SK-N-MC (cell line): ENCODE data around the gene ZNF544.

Source experiments
- EZH2 ChIP-seq: fragments of 200-600 bp; sonication (generic); IDR thresholded peaks from one replicate; pipeline ENCODE4 v1.6.1; 2017; ENCODE audit warnings: antibody characterized with exemption
- FOXP2 ChIP-seq: optimal IDR thresholded peaks from 2 replicates; pipeline ENCODE3; 2011; ENCODE audit warnings: mild to moderate bottlenecking, moderate library complexity; ENCODE audit not compliant: insufficient read depth; ENCODE audit errors: extremely low read length, control extremely low read depth
- POLR2AphosphoS5 ChIP-seq: IDR thresholded peaks from 2 replicates; pipeline ENCODE4 v1.6.1; 2012; ENCODE audit warnings: mild to moderate bottlenecking, low read depth, low read length, borderline replicate concordance

DNA sequence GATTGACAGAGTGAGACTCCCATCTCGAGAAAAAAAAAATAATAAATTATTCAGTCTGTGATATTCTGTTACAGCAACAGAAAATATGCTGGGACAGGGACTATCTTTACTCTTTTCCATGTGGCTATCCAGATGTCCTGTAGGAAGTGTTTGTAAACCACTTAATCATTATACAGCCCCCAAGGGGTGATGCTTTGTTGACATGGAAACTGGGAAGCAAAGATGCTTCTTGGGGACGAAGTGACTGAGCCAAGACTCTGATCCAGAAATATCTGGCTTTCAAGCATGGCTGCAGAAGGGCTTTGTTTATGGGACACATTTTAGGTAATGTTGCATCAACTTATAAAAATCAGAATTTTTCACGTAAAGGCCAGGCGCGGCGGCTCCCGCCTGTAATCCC is 55.5 kb downstream of the ZNF544 start:
- TF ChIP-seq EZH2 = no peak
- TF ChIP-seq POLR2AphosphoS5 = no peak
- TF ChIP-seq FOXP2 = no peak
